Effector memory CD4-positive, alpha-beta T cell (primary cell): ENCODE measurements around the gene NAPG.
"Not testable (repeated sequence)": the region's sequence is repeated elsewhere in the genome, so short reads cannot be mapped to it uniquely, and the experiment has no call there.

ENCODE experiments used
- DNase-seq, 3 donors: peaks; one replicate each; pipeline ENCODE4 v3.0.0-alpha.2; 2020
- H3K27ac ChIP-seq: 2 replicates; pipeline ENCODE4 v1.7.0; 2013; ENCODE audit warnings: mild to moderate bottlenecking, low read length, moderate library complexity; ENCODE audit not compliant: insufficient read depth, poor library complexity, severe bottlenecking
- H3K27me3 ChIP-seq: replicated peaks from 2 replicates; pipeline ENCODE4 v1.7.0; 2013; ENCODE audit warnings: mild to moderate bottlenecking, low read length; ENCODE audit not compliant: insufficient read depth, control insufficient read depth, poor library complexity, severe bottlenecking
- H3K36me3 ChIP-seq: 2 replicates; pipeline ENCODE4 v1.7.0; 2013; ENCODE audit warnings: mild to moderate bottlenecking, low read length, moderate library complexity; ENCODE audit not compliant: control insufficient read depth, insufficient read depth
- H3K4me1 ChIP-seq: 2 replicates; pipeline ENCODE4 v1.7.0; 2013; ENCODE audit warnings: low read length, mild to moderate bottlenecking; ENCODE audit not compliant: control insufficient read depth, insufficient read depth, poor library complexity, severe bottlenecking
- H3K4me3 ChIP-seq: 2 replicates; pipeline ENCODE4 v1.7.0; 2013; ENCODE audit warnings: low read length, low read depth, mild to moderate bottlenecking; ENCODE audit not compliant: insufficient read depth, poor library complexity, severe bottlenecking
- H3K9me3 ChIP-seq: 2 replicates; pipeline ENCODE4 v1.7.0; 2013; ENCODE audit warnings: mild to moderate bottlenecking, low read length, moderate library complexity; ENCODE audit not compliant: control insufficient read depth

NAPG gene

GRCh38 chr18:10573261-10573660, 47.4 kb downstream of the NAPG start:
- H3K27ac ChIP-seq, H3K9me3 ChIP-seq, H3K27me3 ChIP-seq, H3K4me1 ChIP-seq, H3K36me3 ChIP-seq, DNase-seq, H3K4me3 ChIP-seq: not testable (repeated sequence)

GRCh38 chr18:10574412-10574811, 48.6 kb downstream of the NAPG start:
- H3K4me3 ChIP-seq, DNase-seq, H3K36me3 ChIP-seq, H3K4me1 ChIP-seq, H3K27me3 ChIP-seq, H3K9me3 ChIP-seq, H3K27ac ChIP-seq: not testable (repeated sequence)

GRCh38 chr18:10577842-10578572, 52.2 kb downstream of the NAPG start:
- not testable (repeated sequence) for DNase-seq

GRCh38 chr18:10578573-10578899, 52.7 kb downstream of the NAPG start:
- not testable (repeated sequence) for DNase-seq, H3K27ac ChIP-seq, H3K36me3 ChIP-seq, H3K27me3 ChIP-seq, H3K9me3 ChIP-seq, H3K4me3 ChIP-seq, H3K4me1 ChIP-seq

More at GRCh38 chr18:10577842-10578572, 52.2 kb downstream of the NAPG start:
- not testable (repeated sequence) for H3K4me1 ChIP-seq, H3K27me3 ChIP-seq, H3K9me3 ChIP-seq, H3K4me3 ChIP-seq, H3K36me3 ChIP-seq, H3K27ac ChIP-seq

GRCh38 chr18:10579079-10579867, 53.4 kb downstream of the NAPG start:
- no peak for DNase-seq
- H3K4me1 ChIP-seq, result no peaks in the 10 kb centered on the region
- no peak overlapping the region for H3K27ac ChIP-seq
- H3K36me3 ChIP-seq, result no peaks in the 10 kb centered on the region
- H3K4me3 ChIP-seq, result no peak overlapping the region
- no peaks in the 10 kb centered on the region for H3K9me3 ChIP-seq
- no peaks in the 10 kb centered on the region for H3K27me3 ChIP-seq

GRCh38 chr18:10580215-10580614, 54.4 kb downstream of the NAPG start:
- no peaks in the 10 kb centered on the region for H3K9me3 ChIP-seq
- DNase-seq, result no peak
- H3K27ac ChIP-seq, result no peak overlapping the region
- no peaks in the 10 kb centered on the region for H3K27me3 ChIP-seq
- no peak overlapping the region for H3K4me3 ChIP-seq
- no peaks in the 10 kb centered on the region for H3K4me1 ChIP-seq
- H3K36me3 ChIP-seq, result no peaks in the 10 kb centered on the region

- no peaks in the 10 kb centered on the region for H3K4me1 ChIP-seq
- H3K27me3 ChIP-seq, result no peaks in the 10 kb centered on the region
- H3K36me3 ChIP-seq, result no peaks in the 10 kb centered on the region
- no peak for DNase-seq
- H3K27ac ChIP-seq, result no peak overlapping the region
- H3K9me3 ChIP-seq, result no peaks in the 10 kb centered on the region
- H3K4me3 ChIP-seq, result no peak overlapping the region
These were observed 59.4 kb downstream of the NAPG start for GRCh38 chr18:10585260-10585659.

GRCh38 chr18:10588975-10589374, 63.1 kb downstream of the NAPG start:
- DNase-seq, result no peak
- Histone ChIP-seq H3K27me3 (no peaks in the 10 kb centered on the region), H3K9me3 (no peaks in the 10 kb centered on the region), H3K4me1 (no peaks in the 10 kb centered on the region), H3K36me3 (no peaks in the 10 kb centered on the region), H3K27ac (no peak overlapping the region), H3K4me3 (no peak overlapping the region)

GRCh38 chr18:10590412-10590811, 64.6 kb downstream of the NAPG start:
- no peaks in the 10 kb centered on the region for H3K36me3 ChIP-seq
- no peaks in the 10 kb centered on the region for H3K27me3 ChIP-seq
- no peak overlapping the region for H3K4me3 ChIP-seq
- H3K4me1 ChIP-seq, result no peaks in the 10 kb centered on the region
- H3K27ac ChIP-seq, result no peak overlapping the region
- no peak for DNase-seq
- H3K9me3 ChIP-seq, result no peaks in the 10 kb centered on the region

- Histone ChIP-seq H3K4me3 (no peak overlapping the region), H3K27me3 (no peaks in the 10 kb centered on the region), H3K27ac (no peak overlapping the region), H3K9me3 (no peaks in the 10 kb centered on the region), H3K36me3 (no peaks in the 10 kb centered on the region), H3K4me1 (no peaks in the 10 kb centered on the region)
- no peak for DNase-seq
These were observed 66.1 kb downstream of the NAPG start for GRCh38 chr18:10591896-10592295.
